ENCODE data around the gene MSI1.

GRCh38 chr12:120402217-120402616 is 33.3 kb upstream of the MSI1 start:
- no peak for TF ChIP-seq TAF1 (IDR thresholded peaks at IDR 0.05; ENCODE audit: borderline replicate concordance, low read depth, low read length)
- no peak for TF ChIP-seq POLR2A (IDR thresholded peaks at IDR 0.05; ENCODE audit: low read depth, low read length)
